ENCODE measurements around the gene CAMSAP1.

Gene CAMSAP1

GRCh38 chr9:135939351-135940265, 32.3 kb upstream of the CAMSAP1 start:
- DNase-seq (ENCODE audit: low read depth in 2 of 2): no peak

- no peak for DNase-seq (ENCODE audit: low read depth in 2 of 2)
Observed at GRCh38 chr9:135937521-135938489, 30.5 kb upstream of the CAMSAP1 start.

GRCh38 chr9:135933114-135933513, 25.8 kb upstream of the CAMSAP1 start:
- DNase-seq (ENCODE audit: low read depth in 2 of 2): no peak

- no peak for DNase-seq (ENCODE audit: low read depth in 2 of 2)
Observed at GRCh38 chr9:135932656-135933055, 25.3 kb upstream of the CAMSAP1 start.

GRCh38 chr9:135931349-135931820, 24.0 kb upstream of the CAMSAP1 start:
- no peak for DNase-seq (ENCODE audit: low read depth in 2 of 2)

- no peak for DNase-seq (ENCODE audit: low read depth in 2 of 2)
Observed at GRCh38 chr9:135930446-135931345, 23.4 kb upstream of the CAMSAP1 start.

GRCh38 chr9:135929656-135930445, 22.5 kb upstream of the CAMSAP1 start:
- DNase-seq (ENCODE audit: low read depth in 2 of 2): no peak

- DNase-seq (ENCODE audit: low read depth in 2 of 2): no peak
Observed at GRCh38 chr9:135928731-135929655, 21.6 kb upstream of the CAMSAP1 start.

- no peak for DNase-seq (ENCODE audit: low read depth in 2 of 2)
Observed at GRCh38 chr9:135928074-135928730, 20.9 kb upstream of the CAMSAP1 start.

GRCh38 chr9:135927195-135928013, 20.1 kb upstream of the CAMSAP1 start:
- no peak for DNase-seq (ENCODE audit: low read depth in 2 of 2)

- DNase-seq (ENCODE audit: low read depth in 2 of 2): no peak
Observed at GRCh38 chr9:135926402-135927194, 19.3 kb upstream of the CAMSAP1 start.

- no peak for DNase-seq (ENCODE audit: low read depth in 2 of 2)
Observed at GRCh38 chr9:135925496-135926133, 18.3 kb upstream of the CAMSAP1 start.

GRCh38 chr9:135924628-135925338, 17.4 kb upstream of the CAMSAP1 start:
- no peak for DNase-seq (ENCODE audit: low read depth in 2 of 2)

- DNase-seq (ENCODE audit: low read depth in 2 of 2): no peak
Observed at GRCh38 chr9:135923508-135923907, 16.2 kb upstream of the CAMSAP1 start.

- no peak for DNase-seq (ENCODE audit: low read depth in 2 of 2)
Observed at GRCh38 chr9:135921749-135922310, 14.5 kb upstream of the CAMSAP1 start.
